Mesodermal cell (in vitro differentiated cells): Measurements from ENCODE around the gene CMPK2.
A peak's percentile ranks its signal among the peaks of the same experiment; 100 is the strongest.

Experiments used
- H3K27ac ChIP-seq: 2 replicates; pipeline ENCODE4 v1.7.0; 2013; ENCODE audit warnings: mild to moderate bottlenecking, low read depth, low read length, moderate library complexity; ENCODE audit not compliant: severe bottlenecking
- H3K36me3 ChIP-seq: 2 replicates; pipeline ENCODE4 v1.7.1; 2013; ENCODE audit warnings: mild to moderate bottlenecking, low read length, moderate library complexity; ENCODE audit not compliant: control insufficient read depth, insufficient read depth
- H3K4me1 ChIP-seq: one replicate; pipeline ENCODE4 v1.7.1; 2013; ENCODE audit warnings: mild to moderate bottlenecking, low read length; ENCODE audit not compliant: insufficient read depth, control insufficient read depth, poor library complexity, severe bottlenecking
- H3K4me3 ChIP-seq: 2 replicates; pipeline ENCODE4 v1.7.0; 2013; ENCODE audit warnings: low read length, control low read depth, mild to moderate bottlenecking; ENCODE audit not compliant: insufficient read depth, poor library complexity, severe bottlenecking; ENCODE audit errors: extremely low read depth
- H3K9me3 ChIP-seq: 2 replicates; pipeline ENCODE4 v1.7.1; 2013; ENCODE audit warnings: mild to moderate bottlenecking, low read length, moderate library complexity; ENCODE audit not compliant: control insufficient read depth
- WGBS, 2 experiments: methylation state at CpG; one replicate each; pipeline ENCODE4 v1.1.5; 2013; ENCODE audit warnings: missing lambda C conversion rate in 2 of 2; ENCODE audit not compliant: insufficient coverage in 2 of 2; 5-methylcytosine and 5-hydroxymethylcytosine counted together

Gene CMPK2

DNA sequence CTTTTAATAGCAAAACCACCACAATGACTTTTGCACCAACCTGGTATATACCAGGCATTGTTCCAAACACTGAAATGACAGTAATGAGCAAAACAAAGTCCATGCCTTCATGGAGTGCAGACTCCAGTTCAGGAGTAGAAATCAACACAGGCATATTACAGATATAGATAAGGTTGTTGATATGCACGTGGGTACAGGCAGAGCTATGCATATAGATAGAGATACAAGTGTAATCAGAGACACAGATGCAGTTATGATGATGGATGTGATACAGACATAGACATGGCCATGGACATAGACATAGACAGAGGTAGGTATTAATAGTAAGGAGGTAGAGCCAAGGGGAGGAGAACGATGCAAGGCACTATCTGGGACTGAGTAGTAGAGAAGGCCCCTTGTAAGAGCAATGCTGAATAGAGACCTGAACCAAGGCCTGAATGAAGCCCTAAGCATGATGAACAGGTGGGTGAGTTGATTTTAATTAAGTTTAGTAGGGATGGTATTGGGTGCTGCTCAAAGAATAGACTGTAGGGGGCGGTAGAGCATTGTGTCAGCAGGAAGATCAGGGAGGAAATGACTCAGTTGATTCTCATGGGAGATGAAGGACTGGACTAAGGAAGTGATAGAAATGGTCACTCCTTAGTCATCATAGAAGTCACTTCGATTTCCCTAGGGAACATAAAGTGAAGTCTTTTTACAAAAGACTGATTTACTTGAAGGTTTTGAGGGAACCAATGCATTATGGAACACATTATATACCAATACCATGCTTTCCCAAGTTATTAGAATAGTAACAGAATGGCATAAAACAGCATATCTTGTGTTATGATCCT is 39.4 kb downstream of the CMPK2 start:
- Histone ChIP-seq H3K4me3 (no peak overlapping the region), H3K9me3 (peaks cover 8% of the 10 kb centered on the region), H3K36me3 (no peaks in the 10 kb centered on the region), H3K27ac (peak overlapping the region; percentile 67), H3K4me1 (peaks cover 18% of the 10 kb centered on the region)
- WGBS, 2 experiments = 53 to 67% methylated on average over 3 of the region's 4 CpGs

GRCh38 chr2:6824962-6825361 is 40.7 kb downstream of the CMPK2 start:
- H3K36me3 ChIP-seq = no peaks in the 10 kb centered on the region
- no peak overlapping the region for H3K4me3 ChIP-seq
- peaks cover 18% of the 10 kb centered on the region for H3K4me1 ChIP-seq
- WGBS, 2 experiments = 88% methylated on average over 3 of the region's 3 CpGs; no CpG with 5 or more reads in 1 of the 2 experiments
- H3K9me3 ChIP-seq = no peaks in the 10 kb centered on the region
- H3K27ac ChIP-seq = no peak overlapping the region

GRCh38 chr2:6823111-6823510 is 42.6 kb downstream of the CMPK2 start:
- 80 to 84% methylated on average over 4 of the region's 5 CpGs for WGBS, 2 experiments
- H3K4me3 ChIP-seq = no peak overlapping the region

GRCh38 chr2:6822406-6822805 is 43.3 kb downstream of the CMPK2 start:
- Histone ChIP-seq H3K36me3 (no peaks in the 10 kb centered on the region), H3K9me3 (no peaks in the 10 kb centered on the region), H3K4me1 (peaks cover 18% of the 10 kb centered on the region), H3K27ac (no peak overlapping the region), H3K4me3 (no peak overlapping the region)
- WGBS, 2 experiments = no CpG with 5 or more reads among the region's 3 CpGs

More at GRCh38 chr2:6823111-6823510, 42.6 kb downstream of the CMPK2 start:
- Histone ChIP-seq H3K36me3 (no peaks in the 10 kb centered on the region), H3K4me1 (peaks cover 18% of the 10 kb centered on the region), H3K9me3 (no peaks in the 10 kb centered on the region), H3K27ac (no peak overlapping the region)

DNA sequence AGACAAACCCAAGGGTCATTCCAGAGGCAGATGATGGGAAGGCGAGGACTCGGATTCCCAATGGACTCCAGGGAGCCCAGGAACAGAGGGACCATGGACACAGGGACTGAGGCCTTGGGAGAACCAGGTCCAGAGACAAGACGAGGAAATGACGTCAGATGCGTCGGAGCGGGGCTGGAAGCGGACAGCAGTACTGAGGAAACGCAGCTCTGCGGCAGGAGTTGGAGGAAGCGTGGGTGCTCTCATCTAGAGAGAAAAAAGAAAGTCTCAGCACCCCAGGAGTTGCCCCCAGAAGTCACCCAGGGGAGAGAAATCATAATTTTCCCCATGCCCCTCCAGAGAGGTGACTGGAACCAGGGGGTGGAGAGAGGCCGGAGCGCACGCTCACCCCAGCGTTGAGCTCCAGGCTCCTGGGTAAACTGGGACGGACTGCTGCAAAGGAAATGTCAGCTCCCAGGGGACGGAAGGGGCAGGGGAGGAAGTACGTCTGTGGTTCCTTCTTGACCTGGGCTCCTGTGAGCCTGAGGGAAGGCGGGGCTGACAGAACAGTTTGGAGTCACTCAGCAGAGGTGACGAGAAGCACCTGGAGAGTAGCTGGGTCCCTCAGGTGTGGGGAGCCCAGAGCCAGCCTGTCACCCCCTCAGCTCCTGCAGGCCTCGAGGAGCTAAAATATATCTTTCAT is 44.7 kb downstream of the CMPK2 start:
- H3K27ac ChIP-seq = no peak overlapping the region
- WGBS, 2 experiments = 97 to 99% methylated on average over 16 to 19 of the region's 21 CpGs
- H3K4me1 ChIP-seq = peaks cover 12% of the 10 kb centered on the region
- H3K36me3 ChIP-seq = no peaks in the 10 kb centered on the region
- no peaks in the 10 kb centered on the region for H3K9me3 ChIP-seq
- H3K4me3 ChIP-seq = no peak overlapping the region

DNA sequence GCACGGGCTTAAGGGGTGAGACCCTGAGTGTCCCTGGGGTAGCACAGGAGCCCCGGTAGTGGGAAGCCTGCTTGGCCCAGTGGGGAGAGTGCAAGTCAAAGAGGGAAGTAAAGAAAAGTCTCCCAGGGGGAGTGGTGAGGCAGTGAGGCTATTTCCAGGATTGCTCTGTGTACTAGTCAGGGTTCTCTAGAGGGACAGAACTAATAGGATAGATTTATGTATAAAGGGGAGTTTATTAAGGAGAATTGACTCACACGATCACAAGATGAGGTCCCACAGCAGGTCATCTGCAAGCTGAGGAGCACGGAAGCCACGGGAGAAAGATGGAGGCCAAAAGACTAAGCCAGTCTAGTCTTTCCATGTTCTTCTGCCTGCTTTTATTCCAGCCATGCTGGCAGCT is 45.5 kb downstream of the CMPK2 start:
- H3K9me3 ChIP-seq = no peaks in the 10 kb centered on the region
- no peak overlapping the region for H3K27ac ChIP-seq
- H3K4me1 ChIP-seq = peaks cover 12% of the 10 kb centered on the region
- no peaks in the 10 kb centered on the region for H3K36me3 ChIP-seq
- WGBS, 2 experiments = 72% methylated on average over 5 of the region's 5 CpGs
- no peak overlapping the region for H3K4me3 ChIP-seq

DNA sequence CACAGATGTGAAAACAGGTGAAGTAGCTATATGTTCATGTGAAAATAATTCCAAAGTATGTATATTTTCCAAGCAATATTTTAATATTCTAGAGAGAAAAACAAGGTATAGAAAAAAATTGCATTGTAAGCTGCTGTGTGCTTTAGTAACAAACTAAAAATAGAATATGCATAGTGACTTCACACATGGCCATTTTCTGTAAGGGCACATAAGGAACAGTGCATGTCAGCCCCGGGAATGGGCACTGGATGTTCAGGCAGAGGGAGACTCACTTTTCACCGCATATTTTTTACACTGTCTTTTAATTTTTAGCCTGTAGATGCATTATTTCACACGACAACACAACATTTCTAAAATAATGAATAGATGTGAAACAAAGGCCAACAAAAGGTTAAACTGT is 46.0 kb downstream of the CMPK2 start:
- WGBS, 2 experiments = 80 to 100% methylated on average over 1 to 3 of the region's 3 CpGs
- no peak overlapping the region for H3K27ac ChIP-seq
- no peak overlapping the region for H3K4me3 ChIP-seq
- H3K9me3 ChIP-seq = no peaks in the 10 kb centered on the region
- peaks cover 9% of the 10 kb centered on the region for H3K4me1 ChIP-seq
- no peaks in the 10 kb centered on the region for H3K36me3 ChIP-seq

GRCh38 chr2:6818012-6818411 is 47.7 kb downstream of the CMPK2 start:
- Histone ChIP-seq H3K9me3 (no peaks in the 10 kb centered on the region), H3K27ac (no peak overlapping the region), H3K4me1 (peaks cover 8% of the 10 kb centered on the region), H3K4me3 (no peak overlapping the region), H3K36me3 (no peaks in the 10 kb centered on the region)
- 80 to 88% methylated on average over 1 to 2 of the region's 5 CpGs for WGBS, 2 experiments

DNA sequence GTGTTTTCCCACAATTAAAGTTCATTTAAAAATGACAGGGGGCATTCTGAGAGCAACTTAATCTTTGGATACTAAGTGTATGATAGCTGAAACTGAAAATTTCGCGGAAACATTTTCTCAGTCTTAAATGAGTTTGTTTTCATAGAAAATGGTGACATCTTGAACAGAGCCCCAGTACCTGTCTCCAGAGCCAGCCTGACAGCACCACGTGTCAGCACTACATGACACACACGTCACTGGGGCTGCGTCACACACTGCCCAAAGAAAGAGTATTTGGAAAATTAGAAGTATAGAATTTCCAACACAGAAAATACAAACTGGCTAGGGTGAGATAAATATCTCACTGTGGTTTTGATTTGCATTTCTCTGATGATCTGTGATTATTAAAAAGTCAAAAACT is 50.8 kb downstream of the CMPK2 start:
- WGBS, 2 experiments = 91 to 100% methylated on average over 2 to 5 of the region's 5 CpGs
- Histone ChIP-seq H3K4me1 (no peaks in the 10 kb centered on the region), H3K27ac (no peak overlapping the region), H3K36me3 (no peaks in the 10 kb centered on the region), H3K9me3 (no peaks in the 10 kb centered on the region), H3K4me3 (no peak overlapping the region)

DNA sequence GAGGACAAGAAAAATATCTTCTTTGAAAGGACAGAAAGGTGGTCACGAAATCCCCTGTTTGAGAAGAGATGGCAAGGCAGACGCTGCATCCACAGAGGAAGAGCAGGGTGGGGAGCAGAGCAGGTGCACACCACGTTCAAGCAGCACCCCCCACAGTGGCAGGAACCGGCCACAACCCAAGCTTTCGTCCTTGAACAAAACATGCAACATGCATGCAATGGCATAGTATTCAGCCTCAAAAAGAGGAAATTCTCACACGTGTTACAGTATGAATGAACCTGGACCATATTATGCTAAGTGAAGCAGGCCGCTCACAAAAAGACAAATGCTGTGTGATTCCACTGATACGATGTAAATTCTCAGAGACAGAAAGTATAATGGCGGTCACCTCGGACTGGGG is 51.4 kb downstream of the CMPK2 start:
- Histone ChIP-seq H3K27ac (no peak overlapping the region), H3K9me3 (no peaks in the 10 kb centered on the region), H3K4me1 (no peaks in the 10 kb centered on the region), H3K4me3 (no peak overlapping the region), H3K36me3 (no peaks in the 10 kb centered on the region)
- 88 to 97% methylated on average over 9 to 10 of the region's 10 CpGs for WGBS, 2 experiments

GRCh38 chr2:6813573-6813972 is 52.1 kb downstream of the CMPK2 start:
- H3K4me1 ChIP-seq = no peaks in the 10 kb centered on the region
- WGBS, 2 experiments = 95 to 100% methylated on average over 2 of the region's 2 CpGs

More at GRCh38 chr2:6813573-6813972, 52.1 kb downstream of the CMPK2 start:
- H3K4me3 ChIP-seq = no peak overlapping the region
- H3K27ac ChIP-seq = no peak overlapping the region
- H3K36me3 ChIP-seq = no peaks in the 10 kb centered on the region
- no peaks in the 10 kb centered on the region for H3K9me3 ChIP-seq
